Stimulated activated CD8-positive, alpha-beta memory T cell treated with anti-CD3 and anti-CD28 coated beads, Interleukin-12 subunit alpha, Interleukin-12 subunit beta, amount 100 ng/mL, for 1 hour (primary cell): Measurements from ENCODE around the gene ACSM3.
"Not testable (repeated sequence)": the region's sequence is repeated elsewhere in the genome, so short reads cannot be mapped to it uniquely, and the experiment has no call there.

Experiments
- DNase-seq: peaks from one replicate; pipeline ENCODE4 v3.0.0-alpha.2; 2020; ENCODE audit warnings: low read depth

The ACSM3 gene

GRCh38 chr16:20763461-20764232, at the start of gene ACSM3:
ACSM3 (plus strand) TSS chr16:20764014; CDS start chr16:20770035, 6,021 bp downstream.
- peak; percentile 53 for DNase-seq

GRCh38 chr16:20717718-20718117, 46.1 kb upstream of the ACSM3 start:
- not testable (repeated sequence) for DNase-seq

GRCh38 chr16:20720251-20720650, 43.6 kb upstream of the ACSM3 start:
- no peak for DNase-seq

- no peak for DNase-seq
Observed at GRCh38 chr16:20726661-20727060, 37.2 kb upstream of the ACSM3 start.

- DNase-seq = no peak
Observed at GRCh38 chr16:20727181-20727580, 36.6 kb upstream of the ACSM3 start.

GRCh38 chr16:20729141-20729540, 34.7 kb upstream of the ACSM3 start:
- no peak for DNase-seq

- DNase-seq = no peak
Observed at GRCh38 chr16:20734056-20734455, 29.8 kb upstream of the ACSM3 start.

- no peak for DNase-seq
Observed at GRCh38 chr16:20734782-20735181, 29.0 kb upstream of the ACSM3 start.

GRCh38 chr16:20735490-20735889, 28.3 kb upstream of the ACSM3 start:
- no peak for DNase-seq

- DNase-seq = no peak
Observed at GRCh38 chr16:20740007-20740883, 23.6 kb upstream of the ACSM3 start.

GRCh38 chr16:20740901-20741521, 22.8 kb upstream of the ACSM3 start:
- peak; percentile 89 for DNase-seq

- DNase-seq = peak; percentile 96
Observed at GRCh38 chr16:20741554-20742285, 22.1 kb upstream of the ACSM3 start, which contains the start of gene THUMPD1. THUMPD1 (minus strand) TSS chr16:20741818; CDS start chr16:20741739, 79 bp downstream.

GRCh38 chr16:20743591-20743990, 20.2 kb upstream of the ACSM3 start:
- DNase-seq = no peak

GRCh38 chr16:20744922-20745440, 18.8 kb upstream of the ACSM3 start:
- DNase-seq = no peak

- no peak for DNase-seq
Observed at GRCh38 chr16:20746461-20746860, 17.4 kb upstream of the ACSM3 start.

GRCh38 chr16:20747030-20747816, 16.6 kb upstream of the ACSM3 start:
- no peak for DNase-seq

- no peak for DNase-seq
Observed at GRCh38 chr16:20749474-20749873, 14.3 kb upstream of the ACSM3 start.

GRCh38 chr16:20750558-20750957, 13.3 kb upstream of the ACSM3 start:
- no peak for DNase-seq

GRCh38 chr16:20753727-20754126, 10.1 kb upstream of the ACSM3 start:
- no peak for DNase-seq

GRCh38 chr16:20755238-20755637, 8.6 kb upstream of the ACSM3 start:
- no peak for DNase-seq

- not testable (repeated sequence) for DNase-seq
Observed at GRCh38 chr16:20755799-20756198, 8.0 kb upstream of the ACSM3 start.
